RWPE2 (cell line): ENCODE measurements around the gene DNAJB1.
A peak's percentile ranks its signal among the peaks of the same experiment; 100 is the strongest.

Experiments used
- ATAC-seq: fragments of 200-7000 bp; cut with Tn5 transposase; 3 replicates; pipeline ENCODE4 v1.9.1; 2021; ENCODE audit warnings: low read depth
- DNase-seq: peaks from one replicate; pipeline ENCODE4 v3.0.0-alpha.2; 2020; ENCODE audit warnings: low spot score
- H3K27ac ChIP-seq: fragments of 450-650 bp; 2 replicates; pipeline ENCODE4 v1.5.1; 2017; ENCODE audit warnings: mild to moderate bottlenecking; ENCODE audit not compliant: poor library complexity, severe bottlenecking
- H3K27me3 ChIP-seq: fragments of 250-450 bp; sonication (Bioruptor Pico); 2 replicates; pipeline ENCODE4 v1.5.1; 2021; ENCODE audit warnings: mild to moderate bottlenecking, moderate library complexity; ENCODE audit not compliant: insufficient read depth, poor library complexity, severe bottlenecking
- H3K36me3 ChIP-seq: fragments of 250-450 bp; sonication (Bioruptor Pico); 2 replicates; pipeline ENCODE4 v1.5.1; 2020; ENCODE audit warnings: low read depth, mild to moderate bottlenecking, moderate library complexity
- H3K4me1 ChIP-seq: fragments of 250-450 bp; sonication (Bioruptor Pico); 2 replicates; pipeline ENCODE4 v1.5.1; 2021; ENCODE audit warnings: mild to moderate bottlenecking, moderate library complexity; ENCODE audit not compliant: insufficient read depth, poor library complexity, severe bottlenecking
- H3K4me3 ChIP-seq: fragments of 250-450 bp; sonication (Bioruptor Pico); 2 replicates; pipeline ENCODE4 v1.5.1; 2021; ENCODE audit warnings: mild to moderate bottlenecking, moderate library complexity; ENCODE audit not compliant: severe bottlenecking
- H3K9me3 ChIP-seq: fragments of 250-450 bp; sonication (Bioruptor Pico); 2 replicates; pipeline ENCODE4 v1.5.1; 2021; ENCODE audit warnings: mild to moderate bottlenecking, moderate library complexity; ENCODE audit not compliant: severe bottlenecking
- CTCF ChIP-seq: fragments of 450-650 bp; IDR thresholded peaks from one replicate; pipeline ENCODE4 v1.5.1; 2017; ENCODE audit warnings: mild to moderate bottlenecking, moderate library complexity; ENCODE audit not compliant: poor library complexity, severe bottlenecking

DNAJB1 gene

GRCh38 chr19:14558370-14559066, 40.3 kb upstream of the DNAJB1 start:
- DNase-seq (no peak), ATAC-seq (no peak)
- Histone ChIP-seq H3K36me3 (peaks cover 10% of the 10 kb centered on the region), H3K4me1 (peaks cover 40% of the 10 kb centered on the region), H3K4me3 (no peak overlapping the region), H3K27ac (peak overlapping the region; percentile 82), H3K9me3 (no peaks in the 10 kb centered on the region), H3K27me3 (no peaks in the 10 kb centered on the region)
- TF ChIP-seq CTCF, result no peak

GRCh38 chr19:14556662-14557188, 38.5 kb upstream of the DNAJB1 start:
- no peaks in the 10 kb centered on the region for H3K27me3 ChIP-seq
- no peaks in the 10 kb centered on the region for H3K9me3 ChIP-seq
- H3K36me3 ChIP-seq, result peaks cover 5% of the 10 kb centered on the region; the same call in 1 of the 2 replicates
- H3K4me3 ChIP-seq, result no peak overlapping the region
- ATAC-seq (peak; percentile 44), DNase-seq (peak; percentile 73)
- H3K27ac ChIP-seq, result peak overlapping the region; percentile 34
- TF ChIP-seq CTCF, result peak; percentile 94
- H3K4me1 ChIP-seq, result peaks cover 31% of the 10 kb centered on the region

- Histone ChIP-seq H3K27ac (peak overlapping the region; percentile 34), H3K27me3 (no peaks in the 10 kb centered on the region), H3K4me1 (peaks cover 30% of the 10 kb centered on the region), H3K4me3 (no peak overlapping the region), H3K36me3 (peaks cover 9% of the 10 kb centered on the region; the same call in 1 of the 2 replicates), H3K9me3 (no peaks in the 10 kb centered on the region)
- TF ChIP-seq CTCF, result no peak
- DNase-seq (no peak), ATAC-seq (peak; percentile 21; the same call in 2 of the 3 replicates)
Observed at GRCh38 chr19:14555918-14556661, 37.9 kb upstream of the DNAJB1 start.

- no peaks in the 10 kb centered on the region for H3K9me3 ChIP-seq
- no peak overlapping the region for H3K4me3 ChIP-seq
- peak overlapping the region; percentile 34 for H3K27ac ChIP-seq
Observed at GRCh38 chr19:14554382-14554812, 36.2 kb upstream of the DNAJB1 start.

More at GRCh38 chr19:14554382-14554812, 36.2 kb upstream of the DNAJB1 start:
- H3K4me1 ChIP-seq, result peaks cover 26% of the 10 kb centered on the region
- DNase-seq (peak; percentile 64), ATAC-seq (peak; percentile 59)
- H3K27me3 ChIP-seq, result no peaks in the 10 kb centered on the region
- H3K36me3 ChIP-seq, result peaks cover 13% of the 10 kb centered on the region; the same call in 1 of the 2 replicates
- no peak for TF ChIP-seq CTCF
